Measurements from ENCODE around the gene BACH1. TPM values are rescaled to one million over a fixed set of nuclear protein-coding genes. Genes with fewer than 3 reads are reported as not detected.

Gene BACH1
- total RNA-seq, 1 donor from 2014 or later: 123 TPM

- Mint-ChIP-seq H3K27ac (ENCODE audit: unreplicated experiment) (peak overlapping the region; percentile 58), H3K4me3 (ENCODE audit: unreplicated experiment) (no peak overlapping the region), H3K27me3 (ENCODE audit: low read depth) (no peaks in the 10 kb centered on the region), H3K4me1 (ENCODE audit: low read depth) (peaks cover 76% of the 10 kb centered on the region), H3K36me3 (ENCODE audit: low read depth) (peaks cover 15% of the 10 kb centered on the region), H3K9me3 (ENCODE audit: low read depth) (no peaks in the 10 kb centered on the region)
- no peak for TF ChIP-seq CTCF (IDR thresholded peaks at IDR 0.05)
- no peak for DNase-seq (ENCODE audit: low spot score)
Measured at GRCh38 chr21:29321217-29321616, 22.5 kb downstream of the BACH1 start.

GRCh38 chr21:29321932-29322928, 23.5 kb downstream of the BACH1 start:
- Mint-ChIP-seq H3K4me3 (ENCODE audit: unreplicated experiment) (no peak overlapping the region), H3K4me1 (ENCODE audit: low read depth) (peaks cover 72% of the 10 kb centered on the region), H3K27ac (ENCODE audit: unreplicated experiment) (no peak overlapping the region), H3K27me3 (ENCODE audit: low read depth) (no peaks in the 10 kb centered on the region), H3K36me3 (ENCODE audit: low read depth) (peaks cover 25% of the 10 kb centered on the region), H3K9me3 (ENCODE audit: low read depth) (no peaks in the 10 kb centered on the region)
- no peak for DNase-seq (ENCODE audit: low spot score)
- no peak for TF ChIP-seq CTCF (IDR thresholded peaks at IDR 0.05)

GRCh38 chr21:29323189-29323588, 24.5 kb downstream of the BACH1 start:
- no peak for TF ChIP-seq CTCF (IDR thresholded peaks at IDR 0.05)
- Mint-ChIP-seq H3K27ac (ENCODE audit: unreplicated experiment) (peak overlapping the region; percentile 79), H3K9me3 (ENCODE audit: low read depth) (no peaks in the 10 kb centered on the region), H3K4me3 (ENCODE audit: unreplicated experiment) (no peak overlapping the region), H3K4me1 (ENCODE audit: low read depth) (peaks cover 63% of the 10 kb centered on the region), H3K36me3 (ENCODE audit: low read depth) (peaks cover 29% of the 10 kb centered on the region), H3K27me3 (ENCODE audit: low read depth) (no peaks in the 10 kb centered on the region)
- no peak for DNase-seq (ENCODE audit: low spot score)

- peaks cover 34% of the 10 kb centered on the region for H3K4me1 Mint-ChIP-seq (ENCODE audit: low read depth)
- H3K36me3 Mint-ChIP-seq (ENCODE audit: low read depth): peaks cover 30% of the 10 kb centered on the region
- TF ChIP-seq CTCF (IDR thresholded peaks at IDR 0.05): no peak
- no peak overlapping the region for H3K27ac Mint-ChIP-seq (ENCODE audit: unreplicated experiment)
- H3K4me3 Mint-ChIP-seq (ENCODE audit: unreplicated experiment): no peak overlapping the region
- H3K9me3 Mint-ChIP-seq (ENCODE audit: low read depth): no peaks in the 10 kb centered on the region
- no peak for DNase-seq (ENCODE audit: low spot score)
- no peaks in the 10 kb centered on the region for H3K27me3 Mint-ChIP-seq (ENCODE audit: low read depth)
Measured at GRCh38 chr21:29326914-29327554, 28.3 kb downstream of the BACH1 start.

- Mint-ChIP-seq H3K9me3 (ENCODE audit: low read depth) (no peaks in the 10 kb centered on the region), H3K27ac (ENCODE audit: unreplicated experiment) (no peak overlapping the region), H3K4me1 (ENCODE audit: low read depth) (peaks cover 38% of the 10 kb centered on the region), H3K4me3 (ENCODE audit: unreplicated experiment) (no peak overlapping the region), H3K36me3 (ENCODE audit: low read depth) (peaks cover 28% of the 10 kb centered on the region), H3K27me3 (ENCODE audit: low read depth) (no peaks in the 10 kb centered on the region)
- TF ChIP-seq CTCF (IDR thresholded peaks at IDR 0.05): no peak
- DNase-seq (ENCODE audit: low spot score): no peak
Measured at GRCh38 chr21:29329406-29329805, 30.7 kb downstream of the BACH1 start.
